Stomach (tissue), 4 donors: ENCODE data around the gene SNX5.

Source experiments
- CTCF ChIP-seq, 7 experiments: fragments of 450-650 bp in 4 of 7; fragments of 200-600 bp in 3 of 7; sonication (generic) in 3 of 7; IDR thresholded peaks; one replicate each; pipeline ENCODE4 v1.5.1; 2016 to 2019; ENCODE audit warnings: antibody characterized with exemption in 7 of 7, control low read depth in 2 of 7, mild to moderate bottlenecking in 1 of 7
- POLR2A ChIP-seq, 4 donors: fragments of 450-650 bp; IDR thresholded peaks; one replicate each; pipeline ENCODE4 v1.6.1; 2016; ENCODE audit warnings: antibody characterized with exemption in 4 of 4, control low read depth in 2 of 4, mild to moderate bottlenecking in 1 of 4, moderate library complexity in 1 of 4
- POLR2AphosphoS5 ChIP-seq, 3 donors: sonication (generic); formaldehyde crosslinking; IDR thresholded peaks; one replicate each; pipeline ENCODE4 v1.6.1; 2016; ENCODE audit warnings: antibody characterized with exemption in 3 of 3

GRCh38 chr20:18018100-18018499 lies 49.5 kb upstream of the SNX5 start:
- no peak for TF ChIP-seq POLR2AphosphoS5 (IDR thresholded peaks at IDR 0.05)
- TF ChIP-seq CTCF (IDR thresholded peaks at IDR 0.05): no peak
- TF ChIP-seq POLR2A (IDR thresholded peaks at IDR 0.05): no peak
